ENCODE results near the gene CLEC4G. TPM values are rescaled to one million over a fixed set of nuclear protein-coding genes. Genes with fewer than 3 reads are reported as not detected.

CLEC4G gene
- not detected in 2 replicates for total RNA-seq (2022)
- Bru-seq, nascent RNA = not detected
- not detected for BruChase-seq, experiment 1, labeled RNA remaining after a 6-hour chase
- BruChase-seq, experiment 2, labeled RNA remaining after a 2-hour chase = not detected
- long read RNA-seq = 0 reads

GRCh38 chr19:7732045-7732444 lies at the start of gene CLEC4G:
Gene CLEC4G, minus strand, starts transcription at chr19:7732110. Its CDS starts 8 bp downstream, at chr19:7732102.
- Mint-ChIP-seq H3K4me1 (ENCODE audit: low read depth, unreplicated experiment) (no peaks in the 10 kb centered on the region), H3K27me3 (ENCODE audit: unreplicated experiment) (peaks cover 80% of the 10 kb centered on the region), H3K4me3 (ENCODE audit: low read depth, unreplicated experiment) (no peak within 1 kb of the TSS), H3K36me3 (ENCODE audit: insufficient read depth, unreplicated experiment) (no peaks in the 10 kb centered on the region), H3K9me3 (ENCODE audit: low read depth, unreplicated experiment) (no peaks in the 10 kb centered on the region), H3K27ac (ENCODE audit: unreplicated experiment) (no peak within 1 kb of the TSS)
- BruUV-seq (replicated peaks) = no TSS peak
- intact Hi-C loops (cut with micrococcal nuclease; ENCODE audit: unreplicated experiment) = no loop called here
- no peak for TF ChIP-seq CTCF (IDR thresholded peaks at IDR 0.05; ENCODE audit: unreplicated experiment)
- DNase-seq = no peak
- CTCF ChIA-PET = no interaction called here

GRCh38 chr19:7781157-7781556 lies 49.2 kb upstream of the CLEC4G start:
- CTCF ChIA-PET = no interaction called here
- H3K4me3 Mint-ChIP-seq (ENCODE audit: low read depth, unreplicated experiment) = no peak overlapping the region
- H3K27me3 Mint-ChIP-seq (ENCODE audit: unreplicated experiment) = peaks cover 79% of the 10 kb centered on the region
- no peaks in the 10 kb centered on the region for H3K9me3 Mint-ChIP-seq (ENCODE audit: low read depth, unreplicated experiment)
- H3K4me1 Mint-ChIP-seq (ENCODE audit: low read depth, unreplicated experiment) = peaks cover 9% of the 10 kb centered on the region
- H3K36me3 Mint-ChIP-seq (ENCODE audit: insufficient read depth, unreplicated experiment) = no peaks in the 10 kb centered on the region
- no TSS peak for BruUV-seq (replicated peaks)
- DNase-seq = no peak
- TF ChIP-seq CTCF (IDR thresholded peaks at IDR 0.05; ENCODE audit: unreplicated experiment) = no peak
- no peak overlapping the region for H3K27ac Mint-ChIP-seq (ENCODE audit: unreplicated experiment)
- intact Hi-C loops (cut with micrococcal nuclease; ENCODE audit: unreplicated experiment) = no loop called here

GRCh38 chr19:7779631-7780486 lies 47.9 kb upstream of the CLEC4G start:
- Mint-ChIP-seq H3K4me1 (ENCODE audit: low read depth, unreplicated experiment) (peaks cover 9% of the 10 kb centered on the region), H3K36me3 (ENCODE audit: insufficient read depth, unreplicated experiment) (no peaks in the 10 kb centered on the region), H3K27me3 (ENCODE audit: unreplicated experiment) (peaks cover 92% of the 10 kb centered on the region), H3K9me3 (ENCODE audit: low read depth, unreplicated experiment) (no peaks in the 10 kb centered on the region), H3K4me3 (ENCODE audit: low read depth, unreplicated experiment) (no peak overlapping the region), H3K27ac (ENCODE audit: unreplicated experiment) (no peak overlapping the region)
- no peak for TF ChIP-seq CTCF (IDR thresholded peaks at IDR 0.05; ENCODE audit: unreplicated experiment)
- CTCF ChIA-PET = no interaction called here
- no TSS peak for BruUV-seq (replicated peaks)
- DNase-seq = no peak
- intact Hi-C loops (cut with micrococcal nuclease; ENCODE audit: unreplicated experiment) = no loop called here

- intact Hi-C loops (cut with micrococcal nuclease; ENCODE audit: unreplicated experiment) = no loop called here
- no peak for DNase-seq
- H3K9me3 Mint-ChIP-seq (ENCODE audit: low read depth, unreplicated experiment) = no peaks in the 10 kb centered on the region
- peaks cover 2% of the 10 kb centered on the region for H3K4me1 Mint-ChIP-seq (ENCODE audit: low read depth, unreplicated experiment)
- no peaks in the 10 kb centered on the region for H3K36me3 Mint-ChIP-seq (ENCODE audit: insufficient read depth, unreplicated experiment)
- no TSS peak for BruUV-seq (replicated peaks)
- H3K27ac Mint-ChIP-seq (ENCODE audit: unreplicated experiment) = no peak overlapping the region
- CTCF ChIA-PET = no interaction called here
- no peak overlapping the region for H3K4me3 Mint-ChIP-seq (ENCODE audit: low read depth, unreplicated experiment)
- no peak for TF ChIP-seq CTCF (IDR thresholded peaks at IDR 0.05; ENCODE audit: unreplicated experiment)
- peaks cover 81% of the 10 kb centered on the region for H3K27me3 Mint-ChIP-seq (ENCODE audit: unreplicated experiment)
These were observed 46.2 kb upstream of the CLEC4G start for GRCh38 chr19:7778081-7778480.

All from Calu3 (cell line).